ENCODE measurements around the gene ALDH4A1.
"Not testable (repeated sequence)": the region's sequence is repeated elsewhere in the genome, so short reads cannot be mapped to it uniquely, and the experiment has no call there.

Gene ALDH4A1

DNA sequence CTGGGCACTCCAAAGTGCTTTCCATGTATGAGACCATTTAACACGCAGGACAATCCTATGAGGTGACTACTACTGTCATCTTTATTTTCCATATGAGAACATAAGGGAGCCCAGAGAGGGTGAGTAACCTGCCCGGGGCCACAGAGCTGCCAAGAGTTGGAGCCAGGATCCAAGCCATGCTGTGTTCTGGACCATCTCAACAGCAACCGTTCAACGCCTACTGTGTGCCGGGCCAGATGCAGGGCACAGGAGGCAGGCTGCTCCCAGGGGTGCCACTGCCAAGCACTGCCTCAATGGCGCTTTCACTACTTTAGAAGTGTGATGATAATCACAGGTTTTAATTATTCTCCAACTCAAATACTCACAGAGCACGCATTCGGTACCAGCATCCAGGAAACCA lies 3.8 kb downstream of the ALDH4A1 start:
- Mint-ChIP-seq H3K4me1 (peaks cover 21% of the 10 kb centered on the region), H3K27me3 (no peaks in the 10 kb centered on the region), H3K27ac (ENCODE audit: low read depth) (no peak overlapping the region), H3K36me3 (ENCODE audit: insufficient read depth) (peaks cover 9% of the 10 kb centered on the region), H3K9me3 (no peaks in the 10 kb centered on the region), H3K4me3 (no peak overlapping the region)
- DNase-seq (ENCODE audit: low spot score in 2 of 2) (no peak), ATAC-seq (replicated peaks; ENCODE audit: extremely low read depth, poor library complexity, severe bottlenecking) (no peak)

DNA sequence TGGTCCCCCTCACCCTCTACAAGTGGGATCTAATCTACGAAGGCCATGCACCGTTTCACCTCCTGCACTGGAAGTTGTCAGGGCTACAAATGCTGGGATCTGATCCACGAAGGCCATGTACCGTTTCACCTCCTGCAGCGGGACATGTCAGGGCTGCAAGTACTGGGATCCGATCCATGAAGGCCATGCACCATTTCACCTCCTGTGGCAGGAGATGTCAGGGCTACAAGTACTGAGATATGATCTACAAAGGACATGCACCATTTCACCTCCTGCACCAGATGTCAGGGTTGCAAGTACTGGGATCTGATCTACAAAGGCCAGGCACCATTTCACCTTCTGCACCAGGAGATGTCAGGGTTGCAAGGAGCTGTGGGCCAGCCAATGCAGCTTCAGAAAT lies 7.0 kb downstream of the ALDH4A1 start:
- Mint-ChIP-seq H3K27ac (ENCODE audit: low read depth) (no peak overlapping the region), H3K27me3 (no peaks in the 10 kb centered on the region), H3K4me3 (no peak overlapping the region), H3K9me3 (no peaks in the 10 kb centered on the region), H3K4me1 (no peaks in the 10 kb centered on the region), H3K36me3 (ENCODE audit: insufficient read depth) (peaks cover 2% of the 10 kb centered on the region)
- ATAC-seq (replicated peaks; ENCODE audit: extremely low read depth, poor library complexity, severe bottlenecking) (no peak), DNase-seq (ENCODE audit: low spot score in 2 of 2) (no peak)

DNA sequence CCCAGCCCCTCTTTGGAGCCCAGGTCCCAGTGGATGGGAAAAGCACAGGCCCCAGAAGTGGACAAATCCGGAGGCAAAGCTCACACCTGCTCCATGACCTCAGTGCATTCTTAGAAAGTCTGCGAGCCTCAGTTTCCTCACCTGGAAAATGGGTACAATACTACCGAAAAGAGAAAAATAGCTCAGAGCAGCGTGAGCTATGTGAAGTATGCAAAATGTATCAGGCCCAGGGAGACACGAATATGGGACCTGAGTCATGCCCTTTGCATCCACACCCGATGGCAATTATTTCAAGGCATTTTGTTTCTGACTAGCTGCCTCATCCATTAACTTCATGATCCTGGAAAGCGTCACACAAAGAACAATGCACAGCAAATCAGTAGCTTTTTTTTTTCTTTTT lies 9.2 kb downstream of the ALDH4A1 start:
- Mint-ChIP-seq H3K4me1 (no peaks in the 10 kb centered on the region), H3K36me3 (ENCODE audit: insufficient read depth) (peaks cover 2% of the 10 kb centered on the region), H3K4me3 (no peak overlapping the region), H3K27me3 (no peaks in the 10 kb centered on the region), H3K9me3 (no peaks in the 10 kb centered on the region), H3K27ac (ENCODE audit: low read depth) (no peak overlapping the region)
- ATAC-seq (replicated peaks; ENCODE audit: extremely low read depth, poor library complexity, severe bottlenecking): no peak
- no peak for DNase-seq (ENCODE audit: low spot score in 2 of 2)

DNA sequence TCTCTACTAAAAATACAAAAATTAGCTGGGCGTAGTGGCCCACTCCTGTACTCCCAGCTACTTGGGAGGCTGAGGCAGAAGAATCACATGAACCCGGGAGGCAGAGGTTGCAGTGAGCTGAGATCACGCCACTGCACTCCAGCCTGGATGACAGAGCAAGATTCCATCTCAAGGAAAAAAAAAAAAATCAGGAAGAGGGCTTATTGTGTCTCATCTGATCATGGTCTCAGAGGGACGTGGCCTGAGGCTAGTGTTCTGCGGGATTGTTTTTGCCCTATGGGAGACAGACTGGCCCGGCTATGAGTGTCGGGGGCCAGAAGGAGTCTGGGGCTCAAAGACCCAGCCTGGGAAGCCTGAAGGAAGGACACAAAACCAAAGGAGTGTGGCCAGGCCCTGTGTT lies 10.5 kb downstream of the ALDH4A1 start:
- not testable (repeated sequence) for H3K4me1 Mint-ChIP-seq; H3K27me3 Mint-ChIP-seq; H3K36me3 Mint-ChIP-seq (ENCODE audit: insufficient read depth); H3K4me3 Mint-ChIP-seq; ATAC-seq (replicated peaks; ENCODE audit: extremely low read depth, poor library complexity, severe bottlenecking); H3K9me3 Mint-ChIP-seq; DNase-seq (ENCODE audit: low spot score in 2 of 2)
- H3K27ac Mint-ChIP-seq (ENCODE audit: low read depth): peak overlapping the region; percentile 60

DNA sequence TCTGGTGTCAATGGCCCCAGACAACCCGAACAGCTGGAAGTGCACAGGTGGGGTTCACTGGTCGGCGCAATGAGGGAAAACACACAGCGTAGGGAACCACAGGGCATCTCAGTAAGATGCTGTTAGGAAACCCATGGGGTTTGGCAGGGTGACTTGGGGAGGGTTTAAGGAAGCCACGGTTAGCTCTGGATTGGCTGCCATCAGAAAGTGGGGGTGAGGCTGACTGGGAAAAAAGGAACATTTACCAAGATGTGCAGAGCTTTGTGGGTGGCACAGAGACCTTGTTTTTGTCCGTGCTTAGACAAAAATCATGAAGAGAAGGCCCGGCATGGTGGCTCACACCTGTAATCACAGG lies 11.0 kb downstream of the ALDH4A1 start:
- no peaks in the 10 kb centered on the region for H3K9me3 Mint-ChIP-seq
- no peaks in the 10 kb centered on the region for H3K27me3 Mint-ChIP-seq
- ATAC-seq (replicated peaks; ENCODE audit: extremely low read depth, poor library complexity, severe bottlenecking): no peak
- no peaks in the 10 kb centered on the region for H3K4me1 Mint-ChIP-seq
- no peak for DNase-seq (ENCODE audit: low spot score in 2 of 2)
- H3K4me3 Mint-ChIP-seq: no peak overlapping the region
- no peaks in the 10 kb centered on the region for H3K36me3 Mint-ChIP-seq (ENCODE audit: insufficient read depth)
- no peak overlapping the region for H3K27ac Mint-ChIP-seq (ENCODE audit: low read depth)

DNA sequence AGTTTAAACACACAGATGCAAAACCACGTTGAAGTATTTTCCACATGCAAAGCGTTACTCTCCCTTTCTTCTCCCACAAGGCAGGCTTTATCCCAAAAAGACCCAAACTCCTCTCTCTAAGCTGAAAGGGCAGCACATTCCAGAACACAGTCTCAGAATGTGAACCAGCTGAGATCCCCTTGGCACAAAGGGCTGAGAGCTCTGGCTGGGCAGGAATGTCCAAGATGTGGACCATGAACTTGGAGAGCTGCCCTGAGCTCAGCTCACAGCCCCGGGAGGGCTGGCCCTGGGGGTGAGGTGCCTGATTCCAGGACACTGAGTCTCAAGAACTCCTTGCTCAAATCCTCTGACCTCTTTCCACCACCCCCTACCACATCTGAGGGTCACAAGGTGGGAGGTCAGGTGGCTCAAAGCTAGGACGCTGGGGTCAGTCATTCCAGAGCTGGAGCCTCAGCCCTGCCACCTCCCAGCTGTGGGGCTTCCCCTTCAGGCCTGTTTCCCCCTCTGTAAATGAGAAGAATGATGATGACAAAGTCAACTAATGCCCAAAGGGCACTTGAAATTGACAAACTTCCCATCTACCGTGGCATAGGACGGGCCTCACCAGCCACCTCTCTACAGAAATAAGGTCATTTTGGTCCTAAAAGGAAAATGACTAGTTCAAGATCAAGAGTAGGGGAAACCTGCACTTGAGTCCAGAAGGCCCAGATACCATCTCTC lies 11.5 kb downstream of the ALDH4A1 start:
- Mint-ChIP-seq H3K27me3 (no peaks in the 10 kb centered on the region), H3K4me1 (no peaks in the 10 kb centered on the region), H3K36me3 (ENCODE audit: insufficient read depth) (no peaks in the 10 kb centered on the region), H3K27ac (ENCODE audit: low read depth) (no peak overlapping the region), H3K9me3 (no peaks in the 10 kb centered on the region), H3K4me3 (no peak overlapping the region)
- ATAC-seq (replicated peaks; ENCODE audit: extremely low read depth, poor library complexity, severe bottlenecking) (no peak), DNase-seq (ENCODE audit: low spot score in 2 of 2) (no peak)

DNA sequence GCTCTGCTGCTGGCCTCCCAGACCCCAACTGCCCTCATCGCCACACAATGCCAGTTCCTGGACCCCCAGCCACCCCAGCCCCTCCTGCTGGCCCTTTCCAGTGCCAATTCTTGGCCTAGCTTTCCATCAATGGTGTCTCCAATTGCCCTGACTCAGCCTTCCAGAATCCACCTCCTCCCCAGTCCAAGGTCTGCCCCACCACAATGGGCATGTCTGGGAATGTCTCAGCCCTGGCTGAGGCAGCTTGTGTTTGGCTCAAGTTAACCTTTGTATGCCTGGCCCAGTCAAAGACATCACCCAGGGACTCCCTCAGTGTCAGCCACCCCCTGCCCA lies 16.4 kb downstream of the ALDH4A1 start:
- no peaks in the 10 kb centered on the region for H3K27me3 Mint-ChIP-seq
- DNase-seq (ENCODE audit: low spot score in 2 of 2) (no peak), ATAC-seq (replicated peaks; ENCODE audit: extremely low read depth, poor library complexity, severe bottlenecking) (no peak)
- peak overlapping the region; percentile 44 for H3K27ac Mint-ChIP-seq (ENCODE audit: low read depth)
- H3K9me3 Mint-ChIP-seq: no peaks in the 10 kb centered on the region
- no peak overlapping the region for H3K4me3 Mint-ChIP-seq
- no peaks in the 10 kb centered on the region for H3K4me1 Mint-ChIP-seq
- H3K36me3 Mint-ChIP-seq (ENCODE audit: insufficient read depth): peaks cover 3% of the 10 kb centered on the region

DNA sequence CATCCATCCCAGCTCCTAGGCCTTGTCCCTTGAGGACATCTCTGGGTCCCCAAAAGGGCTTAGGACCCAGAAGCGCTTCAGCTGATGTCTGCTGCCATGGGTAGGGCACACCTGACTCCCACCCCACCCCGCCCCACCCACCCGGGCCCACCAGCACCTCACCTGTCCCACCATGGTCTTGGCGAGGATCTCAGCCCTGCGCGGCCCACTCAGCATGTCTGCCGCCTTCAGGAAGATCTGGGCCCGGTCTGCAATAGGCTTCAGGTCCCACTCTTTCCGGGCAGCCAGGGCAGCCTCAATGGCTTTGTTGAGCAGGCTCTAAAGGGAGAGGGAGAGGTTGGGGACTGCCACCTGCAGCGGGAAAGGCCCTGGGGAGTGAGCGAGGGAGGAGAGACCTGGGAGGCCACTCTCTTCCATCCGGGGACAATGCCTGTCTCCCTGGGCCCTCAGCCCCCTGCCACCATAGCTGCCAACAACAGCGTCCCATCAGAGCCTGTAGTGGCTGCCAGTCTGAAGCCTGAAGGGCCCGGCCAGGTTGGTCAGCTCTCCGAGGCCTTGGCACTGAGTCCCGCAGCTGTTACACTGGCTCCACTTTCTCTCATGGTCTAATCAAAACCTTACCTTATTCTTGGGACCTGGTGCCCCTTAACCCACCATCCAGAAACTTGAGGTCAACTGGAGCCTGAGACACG lies 16.9 kb downstream of the ALDH4A1 start:
- ATAC-seq (replicated peaks; ENCODE audit: extremely low read depth, poor library complexity, severe bottlenecking): no peak

DNA sequence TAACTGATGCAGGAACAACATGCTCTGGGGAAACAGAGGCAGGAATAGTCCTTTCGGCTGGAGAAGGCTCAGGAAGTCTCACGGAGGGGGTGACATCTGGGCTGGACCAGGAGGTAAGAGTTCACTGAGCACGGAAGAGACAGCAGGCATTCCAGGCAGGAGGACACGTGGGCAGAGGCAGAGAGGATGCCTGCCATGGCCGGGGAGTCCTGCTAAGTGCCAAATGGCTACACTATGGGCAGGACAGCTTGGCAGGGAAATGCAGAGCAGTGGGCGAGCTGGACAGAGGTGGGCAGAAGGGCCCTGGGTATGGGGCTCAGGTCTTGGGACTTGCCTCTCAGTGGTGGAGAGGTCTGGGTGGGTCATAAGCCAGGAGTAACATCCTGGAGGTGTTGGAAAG lies 17.6 kb downstream of the ALDH4A1 start:
- Mint-ChIP-seq H3K27ac (ENCODE audit: low read depth) (no peak overlapping the region), H3K27me3 (no peaks in the 10 kb centered on the region), H3K9me3 (no peaks in the 10 kb centered on the region), H3K4me1 (no peaks in the 10 kb centered on the region), H3K4me3 (no peak overlapping the region), H3K36me3 (ENCODE audit: insufficient read depth) (peaks cover 3% of the 10 kb centered on the region)
- DNase-seq (ENCODE audit: low spot score in 2 of 2): no peak
- ATAC-seq (replicated peaks; ENCODE audit: extremely low read depth, poor library complexity, severe bottlenecking): no peak

More for the DNA sequence above, 16.9 kb downstream of the ALDH4A1 start:
- H3K27ac Mint-ChIP-seq (ENCODE audit: low read depth): peak overlapping the region; percentile 44
- no peak for DNase-seq (ENCODE audit: low spot score in 2 of 2)
- no peak overlapping the region for H3K4me3 Mint-ChIP-seq
- peaks cover 3% of the 10 kb centered on the region for H3K36me3 Mint-ChIP-seq (ENCODE audit: insufficient read depth)
- no peaks in the 10 kb centered on the region for H3K4me1 Mint-ChIP-seq
- H3K27me3 Mint-ChIP-seq: no peaks in the 10 kb centered on the region
- H3K9me3 Mint-ChIP-seq: no peaks in the 10 kb centered on the region

DNA sequence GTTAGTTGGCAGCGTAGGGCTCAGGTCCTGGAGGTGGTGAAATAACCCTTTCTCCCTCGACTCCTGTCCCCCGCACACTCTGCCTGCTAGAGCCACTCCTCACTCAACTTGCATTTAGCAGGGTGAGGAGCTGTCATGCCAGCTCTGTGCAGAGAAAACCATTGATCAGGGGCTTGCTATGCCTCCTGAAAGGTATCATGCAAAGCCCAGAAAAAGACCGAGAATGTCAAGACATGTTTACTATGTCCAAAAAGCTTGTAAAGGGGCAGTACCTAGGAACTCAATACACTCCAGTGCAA lies 18.0 kb downstream of the ALDH4A1 start:
- ATAC-seq (replicated peaks; ENCODE audit: extremely low read depth, poor library complexity, severe bottlenecking): no peak
- Mint-ChIP-seq H3K36me3 (ENCODE audit: insufficient read depth) (peaks cover 3% of the 10 kb centered on the region), H3K9me3 (no peaks in the 10 kb centered on the region), H3K4me1 (no peaks in the 10 kb centered on the region), H3K27me3 (no peaks in the 10 kb centered on the region), H3K27ac (ENCODE audit: low read depth) (no peak overlapping the region), H3K4me3 (no peak overlapping the region)
- no peak for DNase-seq (ENCODE audit: low spot score in 2 of 2)

DNA sequence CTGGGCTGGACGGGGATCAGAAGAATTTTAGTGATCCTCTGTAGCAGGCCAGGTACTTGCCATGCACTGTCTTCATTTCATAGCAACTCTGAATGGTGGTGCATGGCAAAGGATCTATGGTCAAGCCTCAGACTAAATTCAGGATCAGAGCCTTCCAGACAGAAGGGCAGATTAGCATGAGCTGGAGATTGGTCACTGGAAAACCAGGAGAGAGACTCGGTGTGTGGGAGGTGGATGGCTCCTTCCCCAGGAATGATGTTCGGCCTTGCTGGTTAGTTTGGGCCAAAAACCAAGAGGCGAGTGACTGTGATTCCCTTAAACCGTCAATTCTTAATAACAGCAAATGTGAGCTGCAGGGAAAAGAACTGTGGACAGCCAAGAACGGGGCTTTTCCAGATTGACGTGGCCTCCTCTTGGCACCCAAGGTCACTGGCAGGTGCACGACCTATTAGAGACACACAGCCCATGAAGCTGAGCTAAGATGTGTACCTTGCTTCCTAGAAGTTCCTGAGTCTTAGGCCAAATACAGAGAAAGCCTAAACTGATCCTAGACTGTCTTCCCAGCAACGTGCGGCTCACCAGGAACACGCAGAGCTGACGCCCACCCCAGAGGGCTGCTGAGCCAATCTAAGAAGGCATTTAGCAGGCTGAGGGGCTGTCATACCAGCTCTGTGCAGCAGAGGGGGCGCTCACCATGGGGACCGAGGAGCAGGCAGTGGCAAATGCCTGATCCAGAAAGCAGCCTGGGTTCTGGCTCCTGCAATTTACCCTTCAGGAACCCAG lies 18.5 kb downstream of the ALDH4A1 start:
- Mint-ChIP-seq H3K36me3 (ENCODE audit: insufficient read depth) (peaks cover 3% of the 10 kb centered on the region), H3K4me3 (no peak overlapping the region), H3K4me1 (no peaks in the 10 kb centered on the region), H3K27ac (ENCODE audit: low read depth) (no peak overlapping the region), H3K9me3 (no peaks in the 10 kb centered on the region), H3K27me3 (no peaks in the 10 kb centered on the region)
- ATAC-seq (replicated peaks; ENCODE audit: extremely low read depth, poor library complexity, severe bottlenecking) (peak; percentile 49), DNase-seq (ENCODE audit: low spot score in 2 of 2) (peak; percentile 57 to 58)

DNA sequence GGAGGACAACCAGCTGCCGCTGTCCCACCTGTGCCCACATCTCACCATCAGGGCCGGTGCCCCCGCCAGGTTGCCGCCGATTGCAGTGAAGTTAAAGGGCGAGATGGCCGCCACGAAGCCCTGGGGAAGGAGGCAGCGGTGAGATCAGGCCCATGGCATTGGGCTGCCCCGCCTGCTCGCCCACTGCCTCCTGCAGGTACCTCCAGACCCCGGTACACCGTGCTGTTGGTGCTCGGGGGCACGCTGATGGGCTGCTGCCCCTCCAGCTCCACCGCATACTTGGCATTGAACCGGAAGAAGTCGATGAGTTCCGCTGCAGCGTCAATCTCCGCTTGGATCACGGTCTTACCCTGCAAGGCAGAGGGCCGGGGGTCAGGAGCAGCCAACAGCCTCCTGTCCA lies 19.3 kb downstream of the ALDH4A1 start:
- Mint-ChIP-seq H3K9me3 (no peaks in the 10 kb centered on the region), H3K27ac (ENCODE audit: low read depth) (no peak overlapping the region), H3K4me3 (no peak overlapping the region), H3K4me1 (no peaks in the 10 kb centered on the region), H3K36me3 (ENCODE audit: insufficient read depth) (peaks cover 3% of the 10 kb centered on the region), H3K27me3 (no peaks in the 10 kb centered on the region)
- ATAC-seq (replicated peaks; ENCODE audit: extremely low read depth, poor library complexity, severe bottlenecking) (no peak), DNase-seq (ENCODE audit: low spot score in 2 of 2) (no peak)

DNA sequence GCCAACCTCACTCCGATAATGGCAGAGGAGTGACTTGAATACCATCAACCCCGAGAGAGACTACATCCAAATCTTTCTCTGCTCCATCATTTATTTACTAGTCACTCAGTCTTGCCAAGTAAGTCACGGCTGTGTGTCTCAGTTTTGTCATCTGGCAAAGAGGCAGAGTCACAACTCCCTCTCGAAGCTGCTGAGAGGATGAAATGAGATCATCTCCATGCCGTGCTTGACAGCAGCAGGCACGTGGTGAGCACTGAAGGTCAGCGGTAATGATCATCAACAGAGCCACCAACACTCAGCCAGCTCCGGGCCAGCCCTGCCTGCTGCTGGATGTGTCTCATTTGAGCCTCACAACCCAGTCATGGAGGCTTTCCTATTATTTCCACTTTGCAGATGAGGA lies 19.9 kb downstream of the ALDH4A1 start:
- Mint-ChIP-seq H3K27me3 (no peaks in the 10 kb centered on the region), H3K4me1 (no peaks in the 10 kb centered on the region), H3K36me3 (ENCODE audit: insufficient read depth) (peaks cover 3% of the 10 kb centered on the region), H3K27ac (ENCODE audit: low read depth) (no peak overlapping the region), H3K9me3 (no peaks in the 10 kb centered on the region), H3K4me3 (no peak overlapping the region)
- no peak for ATAC-seq (replicated peaks; ENCODE audit: extremely low read depth, poor library complexity, severe bottlenecking)
- DNase-seq (ENCODE audit: low spot score in 2 of 2): no peak
